GM13976 (cell line): ENCODE results near the gene E2F1.
A peak's percentile ranks its signal among the peaks of the same experiment; 100 is the strongest.

Source experiments
- DNase-seq: peaks from one replicate; pipeline ENCODE4 v3.0.0; 2012; ENCODE audit warnings: low spot score
- CTCF ChIP-seq: IDR thresholded peaks from 2 replicates; pipeline ENCODE4 v1.5.1; 2012; ENCODE audit warnings: borderline replicate concordance, mild to moderate bottlenecking; ENCODE audit not compliant: insufficient read depth; ENCODE audit errors: extremely low read depth, missing control alignments, control extremely low read depth
- in situ Hi-C: fragments of 300-500 bp; cut with MboI; formaldehyde crosslinking; loops from one replicate; pipeline ENCODE4 v1.12.0; 2022; ENCODE audit warnings: low sequenced_read_pairs, mixed read lengths, inconsistent platforms; ENCODE audit not compliant: unreplicated experiment

E2F1 gene

GRCh38 chr20:33680686-33681085 lies 5.5 kb downstream of the E2F1 start:
- DNase-seq: no peak
- in situ Hi-C loops: no loop called here
- TF ChIP-seq CTCF: no peak

GRCh38 chr20:33679758-33680485 lies 6.3 kb downstream of the E2F1 start:
- peak; percentile 80 for DNase-seq
- in situ Hi-C loops: no loop called here
- TF ChIP-seq CTCF: no peak

- no peak for DNase-seq
- no peak for TF ChIP-seq CTCF
- in situ Hi-C loops: no loop called here
These were observed 8.0 kb downstream of the E2F1 start for GRCh38 chr20:33677991-33678702.

GRCh38 chr20:33676652-33677645 lies 9.2 kb downstream of the E2F1 start:
- in situ Hi-C loops: no loop called here
- TF ChIP-seq CTCF: no peak
- DNase-seq: no peak

- no peak for DNase-seq
- in situ Hi-C loops: no loop called here
- no peak for TF ChIP-seq CTCF
These were observed 10.1 kb downstream of the E2F1 start for GRCh38 chr20:33676121-33676520.

- TF ChIP-seq CTCF: no peak
- DNase-seq: no peak
- in situ Hi-C loops: no loop called here
These were observed 10.8 kb downstream of the E2F1 start for GRCh38 chr20:33675136-33675959.
